ENCODE measurements around the gene TFEC. TPM values are rescaled to one million over a fixed set of nuclear protein-coding genes. Genes with fewer than 3 reads are reported as not detected.

The TFEC gene
- total RNA-seq, 1 experiment from 2014 or later, result not detected

DNA sequence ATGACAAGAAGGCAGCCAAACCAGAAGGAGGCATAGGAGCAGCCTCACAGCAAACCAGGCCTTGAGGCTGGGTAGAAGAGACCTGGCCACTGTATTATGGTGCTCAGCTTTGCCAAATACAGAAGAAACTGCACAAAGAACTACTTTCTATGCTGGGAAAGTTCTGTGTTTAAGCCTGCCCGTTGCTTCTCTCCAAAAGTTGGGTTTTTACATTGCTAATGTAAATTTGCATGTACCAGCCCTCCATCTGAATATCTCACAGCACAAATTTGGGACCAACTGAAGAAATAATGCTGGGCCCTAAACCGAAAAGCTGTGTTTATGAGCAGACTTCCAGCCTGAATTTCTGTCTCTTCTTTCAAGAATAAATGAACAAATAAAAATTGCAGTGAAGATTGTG lies 145.0 kb downstream of the TFEC start:
- peaks cover 3% of the 10 kb centered on the region; the same call in 1 of the 2 replicates for H3K27me3 Mint-ChIP-seq (ENCODE audit: low read depth)
- peaks cover 0 to 13% (median 7%) of the 10 kb centered on the region in 3 experiments; a peak in 5 of 7 replicates for H3K36me3 Mint-ChIP-seq (ENCODE audit: insufficient read depth in 1 of 3, low read depth in 3 of 3)
- Histone ChIP-seq H3K9me3 (ENCODE audit: control insufficient read depth, low read depth, low read length) (no peaks in the 10 kb centered on the region), H4K8ac (replicated peaks; ENCODE audit: insufficient read length, low read depth, low read length) (no peak overlapping the region), H3K56ac (ENCODE audit: insufficient read length, low read depth, low read length) (no peak overlapping the region), H4K5ac (ENCODE audit: insufficient read length, low read depth, low read length) (no peak overlapping the region), H3K23me2 (ENCODE audit: insufficient read length, low read depth, low read length, poor library complexity, severe bottlenecking) (no peaks in the 10 kb centered on the region), H3T11ph (ENCODE audit: low read length) (no peak overlapping the region), H2BK15ac (ENCODE audit: low read depth, low read length) (no peak overlapping the region), H3K27ac (ENCODE audit: insufficient read length, low read depth, low read length) (no peak overlapping the region), H3K79me1 (ENCODE audit: insufficient read depth, low read depth, low read length, poor library complexity, severe bottlenecking) (no peaks in the 10 kb centered on the region), H2AFZ (ENCODE audit: low read length) (no peak overlapping the region), H4K20me1 (ENCODE audit: control insufficient read depth, insufficient read depth, insufficient read length) (no peaks in the 10 kb centered on the region), H3K79me2 (ENCODE audit: insufficient read depth, low read length) (no peaks in the 10 kb centered on the region), H3K4me2 (ENCODE audit: insufficient read depth, insufficient read length, low read length) (no peak overlapping the region), H2BK20ac (ENCODE audit: low read depth, low read length, poor library complexity, severe bottlenecking) (no peak overlapping the region), H4K91ac (ENCODE audit: insufficient read length, low read depth, low read length) (no peak overlapping the region), H3K18ac (ENCODE audit: insufficient read length, low read depth, low read length) (no peak overlapping the region), H3K23ac (ENCODE audit: insufficient read length, low read depth, low read length) (no peak overlapping the region), H2BK120ac (ENCODE audit: low read depth, low read length, poor library complexity, severe bottlenecking) (no peak overlapping the region), H2BK5ac (ENCODE audit: insufficient read length, low read length) (no peak overlapping the region), H3K4me1 (ENCODE audit: insufficient read depth, low read length) (no peaks in the 10 kb centered on the region; the same call in 1 of the 2 replicates), H3K14ac (ENCODE audit: insufficient read depth, low read length) (no peak overlapping the region), H2AK5ac (ENCODE audit: insufficient read length, low read length) (no peak overlapping the region), H3K4ac (ENCODE audit: low read depth, low read length) (no peak overlapping the region), H3K27me3 (ENCODE audit: insufficient read depth, low read length) (no peaks in the 10 kb centered on the region), H2BK12ac (ENCODE audit: insufficient read length, low read depth, low read length) (no peak overlapping the region), H3K9ac (ENCODE audit: extremely low read depth, insufficient read length, low read length) (no peak overlapping the region)
- TF ChIP-seq, protein P1, sequence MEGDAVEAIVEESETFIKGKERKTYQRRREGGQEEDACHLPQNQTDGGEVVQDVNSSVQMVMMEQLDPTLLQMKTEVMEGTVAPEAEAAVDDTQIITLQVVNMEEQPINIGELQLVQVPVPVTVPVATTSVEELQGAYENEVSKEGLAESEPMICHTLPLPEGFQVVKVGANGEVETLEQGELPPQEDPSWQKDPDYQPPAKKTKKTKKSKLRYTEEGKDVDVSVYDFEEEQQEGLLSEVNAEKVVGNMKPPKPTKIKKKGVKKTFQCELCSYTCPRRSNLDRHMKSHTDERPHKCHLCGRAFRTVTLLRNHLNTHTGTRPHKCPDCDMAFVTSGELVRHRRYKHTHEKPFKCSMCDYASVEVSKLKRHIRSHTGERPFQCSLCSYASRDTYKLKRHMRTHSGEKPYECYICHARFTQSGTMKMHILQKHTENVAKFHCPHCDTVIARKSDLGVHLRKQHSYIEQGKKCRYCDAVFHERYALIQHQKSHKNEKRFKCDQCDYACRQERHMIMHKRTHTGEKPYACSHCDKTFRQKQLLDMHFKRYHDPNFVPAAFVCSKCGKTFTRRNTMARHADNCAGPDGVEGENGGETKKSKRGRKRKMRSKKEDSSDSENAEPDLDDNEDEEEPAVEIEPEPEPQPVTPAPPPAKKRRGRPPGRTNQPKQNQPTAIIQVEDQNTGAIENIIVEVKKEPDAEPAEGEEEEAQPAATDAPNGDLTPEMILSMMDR (conservative IDR thresholded peaks at IDR 0.05), result no peak
- no peak overlapping the region for H3K4me3 Mint-ChIP-seq
- DNase-seq, result no peak
- WGBS (ENCODE audit: extremely low coverage, insufficient read length, low lambda C conversion rate), result no CpG with 5 or more reads among the region's 2 CpGs
- H3K4me1 Mint-ChIP-seq, result peaks cover 0 to 2% of the 10 kb centered on the region in 2 experiments; a peak in 1 of 4 replicates
- H3K27ac Mint-ChIP-seq, result no peak overlapping the region
- H3K9me3 Mint-ChIP-seq, result peaks cover 5 to 11% of the 10 kb centered on the region in 2 experiments; a peak in 4 of 5 replicates

Other genes with a start within 250 kb of the TFEC start
- 28.2 and 30.9 TPM in 2 replicates for gene TES, start 179.8 kb upstream of the TFEC start, total RNA-seq (2021)

Measured in H9 (cell line).